H1 (cell line): ENCODE data around the gene MAP3K3. TPM values are rescaled to one million over a fixed set of nuclear protein-coding genes. Genes with fewer than 3 reads are reported as not detected.

ENCODE experiments used
- CTCF ChIA-PET: fragments of 300-600 bp; sonication (Branson Sonifier 250); formaldehyde crosslinking; loops from one replicate; lab custom pipeline; 2021; ENCODE audit not compliant: partially characterized antibody; lab: Charles Lee
- POLR2A ChIA-PET: fragments of 300-600 bp; sonication (Branson Sonifier 250); formaldehyde crosslinking; loops from one replicate; lab custom pipeline; 2021; ENCODE audit warnings: inconsistent platforms; ENCODE audit not compliant: partially characterized antibody; lab: Charles Lee
- DNase-seq, 2 experiments: peaks; one replicate each; pipeline versions ENCODE4 v3.0.0 to v3.0.0-alpha.2; 2010 to 2022; ENCODE audit warnings: low spot score in 2 of 2, low read depth in 1 of 2, mixed read lengths in 1 of 2
- FAIRE-seq: peaks from 2 replicates; lab custom pipeline; 2011; peaks lifted over from hg19 to GRCh38; lab: Jason Lieb, UNC
- H2AFZ ChIP-seq: 2 replicates; pipeline ENCODE4 v1.8.1; 2012; ENCODE audit warnings: low read length, inconsistent platforms
- H2AK5ac ChIP-seq: 2 replicates; pipeline ENCODE4 v1.6.1; 2013; ENCODE audit warnings: low read depth, low read length
- H2BK120ac ChIP-seq: replicated peaks from 2 replicates; pipeline ENCODE3; 2013; ENCODE audit warnings: low read depth, low read length, inconsistent platforms
- H2BK12ac ChIP-seq: 2 replicates; pipeline ENCODE4 v1.6.1; 2013; ENCODE audit warnings: low read depth, low read length
- H2BK15ac ChIP-seq: 2 replicates; pipeline ENCODE4 v1.6.1; 2013; ENCODE audit warnings: low read length
- H2BK20ac ChIP-seq: 2 replicates; pipeline ENCODE4 v1.6.1; 2013; ENCODE audit warnings: low read length
- H2BK5ac ChIP-seq: 2 replicates; pipeline ENCODE4 v1.6.1; 2013; ENCODE audit warnings: low read depth, low read length
- H3K14ac ChIP-seq: 2 replicates; pipeline ENCODE4 v1.6.1; 2013; ENCODE audit warnings: inconsistent platforms; ENCODE audit not compliant: insufficient read length
- H3K18ac ChIP-seq: 2 replicates; pipeline ENCODE4 v1.6.1; 2013; ENCODE audit warnings: low read length; ENCODE audit errors: extremely low read depth
- H3K23ac ChIP-seq: 2 replicates; pipeline ENCODE4 v1.6.1; 2013; ENCODE audit warnings: inconsistent platforms; ENCODE audit not compliant: insufficient read length
- H3K23me2 ChIP-seq: 2 replicates; pipeline ENCODE4 v1.6.1; 2013; ENCODE audit warnings: low read depth, low read length
- H3K27ac ChIP-seq: 2 replicates; pipeline ENCODE4 v1.6.1; 2011; ENCODE audit warnings: low read depth, low read length, inconsistent platforms
- H3K27me3 ChIP-seq, 4 experiments: replicated peaks in 1 of 4; 1 replicate in 1 of 4; 2 replicates in 3 of 4; pipeline versions ENCODE4 v1.6.1 to v1.8.1; 2011 to 2013; ENCODE audit warnings: low read length in 3 of 4, mild to moderate bottlenecking in 3 of 4, inconsistent platforms in 2 of 4, mixed read lengths in 2 of 4, moderate library complexity in 1 of 4; ENCODE audit not compliant: control insufficient read depth in 3 of 4, insufficient read depth in 3 of 4; ENCODE audit errors: extremely low read depth in 1 of 4
- H3K36me3 ChIP-seq, 4 experiments: 2 replicates each; pipeline versions ENCODE4 v1.6.1 to v1.8.1; 2011 to 2013; ENCODE audit warnings: mild to moderate bottlenecking in 4 of 4, low read length in 3 of 4, moderate library complexity in 2 of 4, control low read depth in 1 of 4, inconsistent platforms in 1 of 4; ENCODE audit not compliant: insufficient read depth in 4 of 4, control insufficient read depth in 2 of 4
- H3K4ac ChIP-seq: replicated peaks from 2 replicates; pipeline ENCODE3; 2013; ENCODE audit warnings: low read length, low read depth, mixed read lengths, inconsistent platforms; ENCODE audit not compliant: insufficient read length
- H3K4me1 ChIP-seq, 4 experiments: replicated peaks in 1 of 4; 1 replicate in 1 of 4; 2 replicates in 3 of 4; pipeline versions ENCODE4 v1.6.1 to v1.8.1; 2011 to 2013; ENCODE audit warnings: low read length in 3 of 4, inconsistent platforms in 2 of 4, mixed read lengths in 1 of 4; ENCODE audit not compliant: insufficient read depth in 4 of 4, control insufficient read depth in 3 of 4
- H3K4me2 ChIP-seq, 2 experiments: 2 replicates each; pipeline versions ENCODE4 v1.6.1 to v1.8.1; 2011 to 2013; ENCODE audit warnings: low read depth in 2 of 2, low read length in 2 of 2, control low read depth in 1 of 2, inconsistent platforms in 1 of 2, mild to moderate bottlenecking in 1 of 2; ENCODE audit not compliant: insufficient read depth in 1 of 2
- H3K4me3 ChIP-seq, 4 experiments: fragments of 200-600, 300-600 bp in 1 of 4; sonication (generic), shearing (Covaris generic), sonication (Bioruptor Twin) in 1 of 4; 2 replicates each; pipeline versions ENCODE4 v1.5.1 to v1.8.1; 2011 to 2016; ENCODE audit warnings: low read length in 4 of 4, low read depth in 3 of 4, control low read depth in 2 of 4, inconsistent platforms in 2 of 4, mild to moderate bottlenecking in 2 of 4, mixed read lengths in 1 of 4, moderate library complexity in 1 of 4; ENCODE audit not compliant: insufficient read depth in 2 of 4; ENCODE audit errors: extremely low read depth in 1 of 4
- H3K56ac ChIP-seq: replicated peaks from 2 replicates; pipeline ENCODE3; 2013; ENCODE audit warnings: low read depth, mild to moderate bottlenecking, mixed read lengths, low read length, inconsistent platforms; ENCODE audit not compliant: insufficient read length
- H3K79me1 ChIP-seq: 2 replicates; pipeline ENCODE4 v1.6.1; 2013; ENCODE audit warnings: low read depth, low read length, control low read depth
- H3K79me2 ChIP-seq, 2 experiments: 2 replicates each; pipeline versions ENCODE4 v1.6.1 to v1.8.1; 2012 to 2013; ENCODE audit warnings: low read length in 2 of 2, mild to moderate bottlenecking in 2 of 2, inconsistent platforms in 1 of 2; ENCODE audit not compliant: insufficient read depth in 2 of 2, control insufficient read depth in 1 of 2
- H3K9ac ChIP-seq, 4 experiments: replicated peaks in 1 of 4; 1 replicate in 1 of 4; 2 replicates in 3 of 4; pipeline versions ENCODE4 v1.6.1 to v1.8.1; 2011 to 2013; ENCODE audit warnings: low read depth in 3 of 4, low read length in 3 of 4, control low read depth in 2 of 4, mild to moderate bottlenecking in 2 of 4, moderate library complexity in 2 of 4, inconsistent platforms in 1 of 4; ENCODE audit errors: extremely low read depth in 1 of 4
- H3K9me3 ChIP-seq, 2 experiments: 2 replicates each; pipeline versions ENCODE4 v1.6.1 to v1.8.1; 2012 to 2013; ENCODE audit warnings: mild to moderate bottlenecking in 2 of 2, moderate library complexity in 2 of 2, control low read depth in 1 of 2, inconsistent platforms in 1 of 2, low read depth in 1 of 2, low read length in 1 of 2, mixed read lengths in 1 of 2; ENCODE audit not compliant: insufficient read depth in 2 of 2
- H4K20me1 ChIP-seq, 2 experiments: replicated peaks in 1 of 2; 2 replicates each; pipeline versions ENCODE3 to v1.8.1; 2011 to 2013; ENCODE audit warnings: inconsistent platforms in 2 of 2, low read length in 2 of 2, mild to moderate bottlenecking in 1 of 2; ENCODE audit not compliant: insufficient read depth in 2 of 2, control insufficient read depth in 1 of 2
- H4K5ac ChIP-seq: 2 replicates; pipeline ENCODE4 v1.6.1; 2013; ENCODE audit warnings: low read length, low read depth, mixed read lengths, inconsistent platforms; ENCODE audit not compliant: insufficient read length
- H4K8ac ChIP-seq: 2 replicates; pipeline ENCODE4 v1.8.0; 2013; ENCODE audit warnings: mild to moderate bottlenecking, moderate library complexity, low read length, inconsistent platforms; ENCODE audit not compliant: insufficient read depth; ENCODE audit errors: extremely low read depth
- H4K91ac ChIP-seq: replicated peaks from 2 replicates; pipeline ENCODE3; 2013; ENCODE audit warnings: low read length, mixed read lengths, inconsistent platforms; ENCODE audit not compliant: insufficient read length
- WGBS, 2 experiments: shearing (Covaris generic) in 1 of 2; methylation state at CpG; one replicate each; pipeline versions ENCODE4 v1.1.6 to v1.1.7; 2013 to 2015; ENCODE audit warnings: low lambda C conversion rate in 2 of 2, mixed read lengths in 2 of 2, inconsistent platforms in 1 of 2, low coverage in 1 of 2, missing lambda C conversion rate in 1 of 2; ENCODE audit not compliant: insufficient replicate concordance in 2 of 2, insufficient coverage in 1 of 2, insufficient read length in 1 of 2; ENCODE audit errors: extremely low coverage in 1 of 2, missing lambda C conversion rate in 1 of 2; 5-methylcytosine and 5-hydroxymethylcytosine counted together
- polyA plus RNA-seq, 7 experiments: library from polyadenylated mRNA; depleted of rRNA in 3 of 7; stranded (reverse) in 5 of 7; unstranded in 2 of 7; fragments of >200 nt in 5 of 7; fragments of 200-250 nt in 2 of 7; gene quantifications; 1 replicate in 5 of 7; 2 replicates in 1 of 7; 4 replicates in 1 of 7; pipeline versions ENCODE4 v1.2.1 to v1.2.3, GENCODE V29; 2011 to 2013; ENCODE audit warnings: missing spikeins in 2 of 7, mixed read lengths in 2 of 7
- total RNA-seq: library from RNA; stranded (reverse); fragmentation: NEBNext Ultra II Directional; extraction: Animal tissue kit (Norgen Biotek cat#: 25700); gene quantifications from 2 replicates; pipeline ENCODE4 v1.2.1, GENCODE V29; 2021

The MAP3K3 gene
- total and polyA plus RNA-seq, 2 of the 8 experiments (the other 6 are each of a cell fraction or from before 2014, with no cell fraction given), result 10.3 to 21.0 TPM

DNA sequence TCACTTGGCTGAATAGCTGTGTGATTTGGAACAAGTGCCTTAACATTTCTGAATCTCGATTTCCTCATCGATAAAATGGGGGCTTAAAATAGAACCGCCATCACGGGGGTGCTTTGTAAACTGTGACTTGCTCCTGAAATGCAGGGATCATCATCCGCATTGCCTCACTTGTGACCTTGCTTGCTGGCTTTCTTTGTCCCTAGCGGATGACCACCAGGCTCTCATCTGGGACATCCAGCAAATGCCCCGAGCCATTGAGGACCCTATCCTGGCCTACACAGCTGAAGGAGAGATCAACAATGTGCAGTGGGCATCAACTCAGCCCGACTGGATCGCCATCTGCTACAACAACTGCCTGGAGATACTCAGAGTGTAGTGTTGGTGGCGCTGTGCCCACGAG lies 33.4 kb upstream of the MAP3K3 start:
- Histone ChIP-seq H3K4me3 (no peak overlapping the region), H2AFZ (no peak overlapping the region), H3K23me2 (no peaks in the 10 kb centered on the region; the same call in 1 of the 2 replicates), H3K14ac (no peak overlapping the region), H3K9me3 (no peaks in the 10 kb centered on the region), H2AK5ac (no peak overlapping the region), H3K79me1 (no peaks in the 10 kb centered on the region; the same call in 1 of the 2 replicates), H3K27me3 (no peaks in the 10 kb centered on the region), H2BK20ac (no peak overlapping the region), H4K5ac (no peak overlapping the region), H4K20me1 (peaks cover 0 to 2% of the 10 kb centered on the region in 2 experiments), H3K9ac (no peak overlapping the region), H3K18ac (no peak overlapping the region), H3K56ac (no peak overlapping the region), H4K8ac (no peak overlapping the region), H2BK120ac (no peak overlapping the region), H3K23ac (no peak overlapping the region), H3K4ac (no peak overlapping the region), H3K36me3 (peaks cover 22 to 51% (median 41%) of the 10 kb centered on the region in 4 experiments), H4K91ac (no peak overlapping the region), H3K4me1 (no peaks in the 10 kb centered on the region), H2BK5ac (no peak overlapping the region), H3K4me2 (no peak overlapping the region), H2BK12ac (0 out of 2 replicates have a peak overlapping the region, but pooled peaks have one; percentile 27), H3K79me2 (no peaks in the 10 kb centered on the region), H2BK15ac (no peak overlapping the region), H3K27ac (no peak overlapping the region; the same call in 1 of the 2 replicates)
- CTCF ChIA-PET, result interaction anchor here (1.0 to 1.4 kb wide), 4 partner anchors 18 to 146 kb away, joined by 3 to 4 read pairs (median 3); no protein-coding TSS in a partner anchor
- no peak for FAIRE-seq
- no peak for DNase-seq
- POLR2A ChIA-PET, result no interaction called here
- WGBS, 2 experiments, result 89% methylated on average over 11 of the region's 11 CpGs; no CpG with 5 or more reads in 1 of the 2 experiments
